Superior temporal gyrus (tissue), 1 donor: ENCODE data around the gene AGAP3.
A peak's percentile ranks its signal among the peaks of the same experiment; 100 is the strongest.

Source experiments
- DNase-seq: peaks from one replicate; pipeline ENCODE4 v3.0.0-alpha.2; 2016; ENCODE audit errors: extremely low spot score

The AGAP3 gene

DNA sequence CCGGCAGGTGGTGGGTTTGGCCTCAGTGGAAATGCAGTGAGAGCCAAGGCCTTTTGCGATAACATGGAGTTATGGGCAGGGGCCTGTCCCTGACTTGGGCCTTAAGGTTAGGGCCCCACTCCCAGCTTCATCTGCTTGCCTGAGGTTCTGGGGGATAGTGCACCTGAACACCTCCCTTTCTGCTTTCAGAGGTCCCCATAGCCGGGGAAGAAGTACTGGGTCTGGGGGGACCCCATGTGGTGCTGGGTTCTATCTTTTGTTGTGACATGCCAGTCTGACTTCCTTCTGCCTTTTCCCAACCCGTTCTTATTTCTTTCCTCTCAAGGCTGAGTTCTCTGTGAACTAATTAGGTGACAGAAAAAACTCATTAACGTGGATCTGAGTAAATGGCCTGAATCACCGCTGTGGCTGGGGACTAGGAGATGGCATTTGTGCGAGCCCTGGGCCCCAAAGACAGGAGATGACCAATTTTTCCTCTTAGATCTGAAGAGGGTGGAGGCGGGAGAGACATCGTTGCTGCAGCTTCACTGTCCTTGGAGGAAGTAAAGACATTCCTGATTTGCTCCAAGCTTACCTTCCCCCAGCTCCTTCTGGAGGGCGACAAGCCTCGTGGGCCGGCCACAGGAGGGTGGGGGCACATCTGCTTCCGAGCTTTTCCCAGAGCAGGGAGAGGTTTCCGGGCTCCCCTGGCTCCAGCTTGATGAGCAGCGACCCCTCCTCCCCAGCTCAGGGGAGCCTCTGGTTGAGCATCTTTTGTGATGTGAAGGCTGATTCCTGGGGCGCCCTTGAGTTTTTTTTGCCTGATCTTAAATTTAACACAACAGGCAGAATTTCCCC is 2.0 kb downstream of the AGAP3 start:
- DNase-seq: no peak

DNA sequence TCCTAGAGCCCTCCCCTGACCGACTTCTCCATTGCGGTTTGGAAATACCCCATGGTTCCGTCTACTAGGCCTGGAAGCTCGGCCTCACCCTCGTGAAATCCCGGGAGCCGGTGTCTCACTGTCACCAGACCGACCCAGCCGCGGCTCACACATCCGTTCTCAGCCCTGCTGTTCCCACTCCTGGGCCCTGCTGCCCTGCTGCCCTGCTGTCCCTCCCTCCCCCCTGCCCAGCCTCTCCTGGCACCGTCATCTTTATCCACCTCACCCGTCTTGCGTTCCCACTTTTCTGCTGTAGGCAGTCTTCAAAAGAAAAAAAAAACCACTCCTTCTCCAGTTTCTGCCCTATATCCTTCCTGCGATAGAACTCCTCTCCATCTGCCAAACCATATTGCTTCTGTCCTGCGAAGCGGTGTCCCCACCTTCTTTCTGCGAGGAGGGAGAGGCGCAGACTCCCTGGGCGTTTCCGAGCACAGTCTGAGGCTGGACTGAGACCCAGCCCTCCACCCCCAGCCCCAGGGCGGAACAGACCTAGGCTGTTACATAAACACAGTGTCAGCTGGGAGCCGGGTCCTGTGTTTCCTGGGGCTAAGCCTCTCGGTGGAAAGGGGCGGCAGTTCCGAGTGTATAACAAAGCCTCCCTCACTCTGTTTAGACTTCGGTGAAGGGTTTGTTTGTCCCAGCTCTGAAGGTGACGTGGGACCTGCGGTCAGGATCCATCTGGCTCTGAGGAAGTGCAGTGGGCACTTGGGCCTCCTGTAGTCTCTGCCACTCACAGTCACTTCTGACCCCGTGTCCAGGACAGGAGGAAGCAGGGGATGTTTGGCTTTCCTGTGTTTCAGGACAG is 2.8 kb downstream of the AGAP3 start:
- DNase-seq: no peak

DNA sequence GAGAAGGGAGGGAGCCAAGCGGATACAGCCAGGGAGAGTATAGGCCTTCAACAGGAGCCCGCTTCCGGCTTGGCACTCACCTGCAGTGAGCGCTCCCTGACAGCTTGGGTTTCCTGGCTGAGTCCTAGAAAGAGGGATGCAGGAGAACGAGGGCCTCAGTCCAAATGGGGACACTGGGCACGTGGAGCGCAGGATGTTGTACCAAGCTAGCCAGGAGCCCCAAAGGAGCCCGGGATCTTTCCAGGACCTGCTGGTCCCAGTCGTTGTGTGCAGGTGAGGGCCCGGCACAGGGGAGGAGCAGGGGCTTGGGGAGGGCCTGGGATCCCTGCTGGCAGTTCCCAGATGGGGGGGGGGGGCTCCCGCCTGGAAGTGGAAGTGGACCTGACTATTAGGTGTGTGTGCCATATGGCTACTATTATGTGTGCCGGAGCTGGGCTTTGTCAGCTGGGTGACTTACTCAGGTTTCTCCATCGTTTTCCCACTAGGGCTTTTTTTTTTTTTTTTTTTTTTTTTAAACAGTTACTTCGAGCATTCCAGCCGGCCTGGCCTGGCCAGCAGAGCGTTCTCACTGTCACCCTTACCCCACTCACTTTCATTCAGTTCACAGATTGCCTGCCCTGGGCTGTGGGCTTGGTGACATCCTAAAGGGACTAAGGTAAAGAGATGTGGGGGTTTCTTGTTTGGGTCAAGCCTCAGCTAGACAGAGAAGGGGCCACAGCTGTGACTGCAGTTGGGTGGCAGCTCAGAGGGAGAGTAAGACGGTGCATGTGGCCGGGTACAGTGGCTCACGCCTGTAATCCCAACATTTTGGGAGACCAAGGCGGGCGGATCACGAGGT is 3.8 kb downstream of the AGAP3 start:
- no peak for DNase-seq

GRCh38 chr7:151091003-151091402 is 4.7 kb downstream of the AGAP3 start:
- no peak for DNase-seq

- no peak for DNase-seq
Measured at GRCh38 chr7:151091431-151091830, 5.2 kb downstream of the AGAP3 start.

GRCh38 chr7:151091988-151092387 is 5.7 kb downstream of the AGAP3 start:
- DNase-seq: no peak

GRCh38 chr7:151093748-151094147 is 7.5 kb downstream of the AGAP3 start:
- no peak for DNase-seq

- DNase-seq: no peak
Measured at GRCh38 chr7:151094675-151095074, 8.4 kb downstream of the AGAP3 start.

DNA sequence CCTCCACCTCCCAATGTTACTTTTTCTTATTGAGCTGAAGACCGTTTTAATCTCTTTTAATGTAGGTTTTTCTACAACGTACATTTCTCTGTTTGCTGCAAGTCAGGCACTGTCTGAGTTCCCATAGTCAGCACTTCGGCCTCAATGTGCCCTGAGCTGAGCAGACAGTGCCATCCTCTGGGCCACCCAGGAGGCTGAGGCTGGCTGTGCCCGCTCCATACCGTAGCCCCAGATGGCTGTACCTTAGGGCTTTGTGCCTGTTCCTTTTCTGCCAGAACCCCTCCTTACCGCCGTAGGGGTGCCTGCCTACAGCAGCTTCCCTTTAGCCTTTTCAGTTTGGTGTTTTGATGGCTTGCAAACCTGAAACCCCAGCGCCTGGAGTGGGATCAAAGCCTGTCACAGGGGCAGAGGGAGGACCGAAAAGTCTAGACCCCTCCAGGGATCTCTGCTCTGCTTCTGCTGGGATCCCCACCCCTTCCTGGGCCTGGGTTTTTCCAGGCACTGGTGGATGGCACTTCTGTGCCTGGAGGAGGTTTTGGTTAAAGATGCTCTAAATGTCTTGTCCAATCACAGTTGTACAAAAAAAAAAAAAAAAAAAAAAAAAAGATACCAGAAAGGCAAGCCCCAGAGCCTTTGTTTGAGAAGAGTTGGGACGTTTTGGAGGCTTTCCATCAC is 9.0 kb downstream of the AGAP3 start:
- peak; percentile 46 for DNase-seq

- peak; percentile 20 for DNase-seq
Measured at GRCh38 chr7:151095828-151096475, 9.7 kb downstream of the AGAP3 start.

GRCh38 chr7:151099486-151100211 is 13.4 kb downstream of the AGAP3 start:
- DNase-seq: no peak

DNA sequence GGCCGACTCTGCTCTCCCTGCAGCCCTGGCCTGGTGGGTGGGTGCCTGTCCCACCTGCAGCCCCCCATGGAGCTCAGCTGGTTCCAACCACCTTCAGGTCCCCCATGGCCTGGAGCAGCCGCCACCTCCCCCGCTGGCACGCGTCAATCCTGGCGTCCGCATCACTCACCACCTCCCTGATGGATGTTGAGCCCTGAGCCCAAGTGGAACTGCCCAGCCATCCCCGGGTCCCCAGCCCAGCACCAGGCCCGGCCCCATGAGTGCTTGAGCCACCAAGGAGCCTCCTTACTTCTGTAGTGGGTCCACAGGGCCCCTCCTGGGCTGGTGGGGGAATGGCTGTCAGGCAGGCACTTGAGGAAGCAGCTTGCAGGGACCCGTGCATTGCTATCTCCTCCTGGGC is 14.6 kb downstream of the AGAP3 start:
- no peak for DNase-seq

GRCh38 chr7:151101621-151102396 is 15.5 kb downstream of the AGAP3 start:
- no peak for DNase-seq

DNA sequence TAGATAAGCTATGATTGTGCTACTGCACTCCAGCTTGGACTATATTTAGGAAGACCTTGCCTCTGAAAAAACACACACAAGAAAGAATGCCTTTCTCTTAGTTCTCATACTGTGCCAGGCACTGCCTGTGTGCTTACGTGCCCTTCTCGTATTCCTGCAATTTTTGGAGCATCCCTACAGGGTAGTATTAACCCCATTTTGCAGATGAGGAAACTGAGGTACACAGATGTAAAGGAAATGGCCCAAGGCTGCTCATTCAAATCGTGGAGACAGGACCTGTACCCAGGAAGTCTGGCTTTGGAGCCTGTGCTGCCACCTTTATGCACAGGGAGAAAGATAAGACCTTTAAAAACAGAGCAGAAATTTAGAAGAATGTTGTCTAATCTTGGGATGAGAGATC is 16.7 kb downstream of the AGAP3 start:
- DNase-seq: no peak

GRCh38 chr7:151103973-151104372 is 17.7 kb downstream of the AGAP3 start:
- no peak for DNase-seq

GRCh38 chr7:151104411-151105235 is 18.3 kb downstream of the AGAP3 start:
- DNase-seq: no peak

DNA sequence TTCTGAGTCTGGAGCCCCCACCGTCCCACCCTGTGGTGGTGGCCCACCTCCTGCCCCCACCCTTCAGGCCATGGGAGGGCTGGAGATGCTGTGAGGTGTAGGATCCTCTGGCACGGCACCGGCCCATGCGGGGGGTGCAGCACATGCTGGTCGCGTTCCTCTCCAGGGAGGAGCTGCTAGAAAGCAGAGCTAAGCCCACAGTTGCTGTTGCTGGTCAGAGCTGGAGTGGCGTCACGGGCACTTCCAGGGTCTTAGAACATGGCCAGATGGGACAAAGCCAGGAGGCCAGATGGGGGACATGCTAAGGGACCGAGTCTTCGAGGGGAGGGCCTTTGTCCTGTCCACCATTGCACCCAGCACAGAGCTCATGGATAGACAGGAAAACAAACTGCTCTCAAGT is 21.6 kb downstream of the AGAP3 start:
- no peak for DNase-seq
